HFF-Myc (cell line): ENCODE results near the gene SPEG.

ENCODE experiments used
- DNase-seq: peaks from one replicate; pipeline ENCODE4 v3.0.0-alpha.2; 2011; ENCODE audit warnings: low read depth; ENCODE audit errors: extremely low read depth
- H3K4me3 ChIP-seq: replicated peaks from 2 replicates; pipeline ENCODE4 v1.5.1; 2011; ENCODE audit warnings: low read depth, mild to moderate bottlenecking, control low read depth, low read length
- TF ChIP-seq, protein P1 (sequence below): IDR thresholded peaks from 2 replicates; pipeline ENCODE4 v1.5.1; 2012; ENCODE audit warnings: mild to moderate bottlenecking, low read depth, low read length, control low read depth; ENCODE audit errors: missing control alignments

The SPEG gene

GRCh38 chr2:219516888-219517287, 82.2 kb downstream of the SPEG start:
- no peak for DNase-seq
- no peak overlapping the region for H3K4me3 ChIP-seq
- TF ChIP-seq, protein P1, sequence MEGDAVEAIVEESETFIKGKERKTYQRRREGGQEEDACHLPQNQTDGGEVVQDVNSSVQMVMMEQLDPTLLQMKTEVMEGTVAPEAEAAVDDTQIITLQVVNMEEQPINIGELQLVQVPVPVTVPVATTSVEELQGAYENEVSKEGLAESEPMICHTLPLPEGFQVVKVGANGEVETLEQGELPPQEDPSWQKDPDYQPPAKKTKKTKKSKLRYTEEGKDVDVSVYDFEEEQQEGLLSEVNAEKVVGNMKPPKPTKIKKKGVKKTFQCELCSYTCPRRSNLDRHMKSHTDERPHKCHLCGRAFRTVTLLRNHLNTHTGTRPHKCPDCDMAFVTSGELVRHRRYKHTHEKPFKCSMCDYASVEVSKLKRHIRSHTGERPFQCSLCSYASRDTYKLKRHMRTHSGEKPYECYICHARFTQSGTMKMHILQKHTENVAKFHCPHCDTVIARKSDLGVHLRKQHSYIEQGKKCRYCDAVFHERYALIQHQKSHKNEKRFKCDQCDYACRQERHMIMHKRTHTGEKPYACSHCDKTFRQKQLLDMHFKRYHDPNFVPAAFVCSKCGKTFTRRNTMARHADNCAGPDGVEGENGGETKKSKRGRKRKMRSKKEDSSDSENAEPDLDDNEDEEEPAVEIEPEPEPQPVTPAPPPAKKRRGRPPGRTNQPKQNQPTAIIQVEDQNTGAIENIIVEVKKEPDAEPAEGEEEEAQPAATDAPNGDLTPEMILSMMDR: no peak

- no peak for DNase-seq
- H3K4me3 ChIP-seq: no peak overlapping the region
- TF ChIP-seq, protein P1: no peak
Measured at GRCh38 chr2:219517954-219518778, 83.5 kb downstream of the SPEG start.

DNA sequence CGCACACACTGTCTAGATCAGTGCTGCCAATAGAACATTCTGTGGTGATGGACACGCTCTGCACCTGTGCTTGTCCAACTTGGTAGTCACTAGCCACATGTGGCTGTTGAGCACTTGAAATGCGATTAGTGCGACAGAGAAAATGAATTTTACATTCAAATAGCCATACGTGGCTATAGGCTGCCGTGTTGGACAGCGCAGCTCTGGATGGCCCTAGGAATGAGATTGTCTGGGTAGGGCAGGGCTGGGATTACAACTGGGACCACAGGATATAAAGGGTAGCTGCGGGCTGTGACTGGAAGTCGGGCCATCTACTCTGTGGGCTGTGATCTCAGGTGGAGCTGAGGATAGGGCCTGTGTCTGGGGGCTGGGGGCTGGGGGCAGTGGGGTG, 84.9 kb downstream of the SPEG start:
- H3K4me3 ChIP-seq: no peak overlapping the region
- TF ChIP-seq, protein P1: no peak
- DNase-seq: no peak

DNA sequence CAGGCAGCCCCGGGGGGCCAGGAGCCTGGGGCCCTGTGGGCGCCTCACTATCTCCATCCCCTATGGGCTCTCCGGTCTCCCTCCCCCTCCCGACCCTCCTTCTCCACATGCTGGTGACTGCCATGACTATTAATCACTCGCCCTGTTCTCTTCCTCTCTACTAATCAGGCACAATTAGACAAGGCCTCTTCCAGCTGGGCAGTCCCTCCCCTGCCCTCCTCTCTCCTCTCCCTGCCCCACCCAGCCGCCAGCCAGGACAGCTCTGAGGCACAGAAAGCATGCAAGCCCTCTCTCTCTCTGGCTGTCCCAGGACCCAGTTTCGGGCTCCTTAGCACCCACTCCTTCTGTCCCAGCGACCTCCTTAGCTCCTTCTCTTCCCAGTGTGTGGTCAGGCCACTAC, 85.4 kb downstream of the SPEG start:
- DNase-seq: no peak
- TF ChIP-seq, protein P1: no peak
- no peak overlapping the region for H3K4me3 ChIP-seq

DNA sequence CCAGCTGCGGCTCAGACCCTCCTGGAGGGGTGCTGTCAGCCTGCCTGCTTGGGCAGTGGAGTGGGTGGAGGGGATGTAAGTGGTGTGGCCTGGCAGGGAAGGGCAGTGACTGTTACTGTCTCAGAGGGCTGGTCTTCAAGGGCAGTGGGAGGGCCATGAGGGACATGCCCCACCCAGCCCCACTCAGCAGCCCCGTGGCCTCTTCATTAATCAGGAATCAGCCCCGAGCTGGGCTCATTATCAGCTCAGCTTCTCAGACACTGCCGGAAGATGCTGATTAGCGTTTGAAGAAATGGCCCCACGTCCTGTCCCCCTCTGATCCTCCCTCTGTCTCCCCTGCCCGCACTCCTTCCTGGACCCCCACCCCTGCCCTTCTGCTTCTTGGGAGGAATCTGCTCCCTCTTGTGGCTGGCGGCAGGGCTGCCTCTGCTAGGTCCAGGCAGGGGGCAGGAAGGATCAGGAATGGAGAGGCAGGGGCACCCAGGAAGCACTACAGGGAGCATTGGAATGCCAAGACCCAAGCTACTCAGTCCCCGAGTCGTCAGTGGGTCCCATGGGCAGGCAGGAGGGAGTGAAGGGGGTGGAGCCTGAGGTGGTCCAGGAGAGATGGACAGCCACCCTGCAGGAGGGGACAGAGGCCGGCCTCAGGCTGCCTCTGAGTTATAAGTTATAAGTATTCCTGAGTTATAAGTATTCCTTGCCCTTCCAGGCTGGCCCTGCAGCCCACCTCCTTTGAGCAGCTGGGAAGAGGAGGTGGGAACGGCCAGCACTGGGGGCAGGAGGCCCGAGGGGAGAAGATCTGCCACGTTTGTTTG, 86.6 kb downstream of the SPEG start:
- TF ChIP-seq, protein P1: peak; percentile 69
- no peak for DNase-seq
- no peak overlapping the region for H3K4me3 ChIP-seq

DNA sequence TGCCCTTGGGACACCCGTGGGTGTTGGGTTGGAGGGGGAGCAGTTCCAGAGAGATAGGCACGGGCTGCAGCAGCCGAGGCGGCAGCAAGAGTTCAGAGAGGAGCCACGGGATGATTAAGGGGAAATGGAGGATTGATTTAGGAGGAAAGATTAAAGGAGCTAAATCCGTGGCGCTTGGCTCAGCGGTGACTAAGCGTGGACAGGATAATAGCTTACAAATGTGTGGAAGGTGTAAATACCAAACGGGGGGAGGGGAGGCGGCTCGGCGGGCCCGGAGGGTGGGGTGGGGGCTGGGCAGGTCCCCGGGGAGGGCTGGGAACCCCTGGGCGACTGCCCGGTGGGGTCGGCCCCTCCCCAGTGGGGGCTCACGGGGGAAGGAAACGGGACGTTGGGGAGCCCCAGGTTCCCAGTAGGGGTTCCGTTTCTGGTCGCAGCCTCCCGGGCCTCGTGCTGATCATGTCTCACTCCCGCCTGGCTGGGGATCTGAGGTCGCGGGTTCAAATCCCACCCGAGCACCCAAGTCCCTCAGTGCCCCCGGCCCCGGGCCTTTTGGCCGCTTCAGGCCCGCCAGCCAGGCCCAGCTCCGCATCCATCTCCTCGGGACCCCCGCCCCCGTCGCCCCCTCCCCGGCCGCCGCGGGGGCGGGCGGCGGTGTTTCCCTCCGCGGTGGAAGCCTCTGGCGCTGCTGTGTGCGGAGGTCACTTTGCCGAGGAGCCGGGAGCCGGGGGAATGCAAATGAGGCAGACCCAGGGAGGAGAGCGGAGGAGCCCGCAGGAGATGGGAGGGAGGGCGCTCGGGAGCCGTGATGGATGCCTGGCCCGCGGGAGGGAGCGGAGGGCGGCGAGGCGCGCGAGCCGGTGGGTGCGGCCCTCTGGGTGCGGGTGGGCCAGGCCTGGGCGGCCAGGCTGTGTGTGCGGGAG, 87.7 kb downstream of the SPEG start:
- 0 out of 2 replicates have a peak overlapping the region, but pooled peaks have one; percentile 13 for H3K4me3 ChIP-seq
- TF ChIP-seq, protein P1: no peak
- DNase-seq: peak; percentile 73
